ENCODE results near the gene FITM1.
A peak's percentile ranks its signal among the peaks of the same experiment; 100 is the strongest.

The FITM1 gene, protein sequence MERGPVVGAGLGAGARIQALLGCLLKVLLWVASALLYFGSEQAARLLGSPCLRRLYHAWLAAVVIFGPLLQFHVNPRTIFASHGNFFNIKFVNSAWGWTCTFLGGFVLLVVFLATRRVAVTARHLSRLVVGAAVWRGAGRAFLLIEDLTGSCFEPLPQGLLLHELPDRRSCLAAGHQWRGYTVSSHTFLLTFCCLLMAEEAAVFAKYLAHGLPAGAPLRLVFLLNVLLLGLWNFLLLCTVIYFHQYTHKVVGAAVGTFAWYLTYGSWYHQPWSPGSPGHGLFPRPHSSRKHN

DNA sequence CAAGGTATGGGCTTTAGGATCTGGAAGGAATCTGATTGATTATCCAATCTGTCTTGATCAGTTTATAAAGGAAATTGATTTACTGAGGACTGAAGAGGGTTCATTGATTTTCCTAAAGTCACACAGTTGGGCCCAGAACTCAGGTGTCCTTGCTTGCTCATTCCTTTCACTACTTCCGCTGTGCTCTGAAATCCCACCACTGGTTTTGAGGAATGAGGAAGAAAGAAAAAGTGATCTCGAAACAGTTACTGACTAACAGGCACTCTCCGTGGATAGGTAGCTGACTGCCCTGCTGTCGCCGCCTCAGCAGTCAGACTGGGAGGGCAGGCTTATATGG is at the start of gene FITM1:
Gene FITM1 (plus strand): TSS at position 280 of the 337 bp plus-strand sequence. CDS start 905 bp downstream, outside the sequence.
- TF ChIP-seq, protein P1, sequence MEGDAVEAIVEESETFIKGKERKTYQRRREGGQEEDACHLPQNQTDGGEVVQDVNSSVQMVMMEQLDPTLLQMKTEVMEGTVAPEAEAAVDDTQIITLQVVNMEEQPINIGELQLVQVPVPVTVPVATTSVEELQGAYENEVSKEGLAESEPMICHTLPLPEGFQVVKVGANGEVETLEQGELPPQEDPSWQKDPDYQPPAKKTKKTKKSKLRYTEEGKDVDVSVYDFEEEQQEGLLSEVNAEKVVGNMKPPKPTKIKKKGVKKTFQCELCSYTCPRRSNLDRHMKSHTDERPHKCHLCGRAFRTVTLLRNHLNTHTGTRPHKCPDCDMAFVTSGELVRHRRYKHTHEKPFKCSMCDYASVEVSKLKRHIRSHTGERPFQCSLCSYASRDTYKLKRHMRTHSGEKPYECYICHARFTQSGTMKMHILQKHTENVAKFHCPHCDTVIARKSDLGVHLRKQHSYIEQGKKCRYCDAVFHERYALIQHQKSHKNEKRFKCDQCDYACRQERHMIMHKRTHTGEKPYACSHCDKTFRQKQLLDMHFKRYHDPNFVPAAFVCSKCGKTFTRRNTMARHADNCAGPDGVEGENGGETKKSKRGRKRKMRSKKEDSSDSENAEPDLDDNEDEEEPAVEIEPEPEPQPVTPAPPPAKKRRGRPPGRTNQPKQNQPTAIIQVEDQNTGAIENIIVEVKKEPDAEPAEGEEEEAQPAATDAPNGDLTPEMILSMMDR (IDR thresholded peaks at IDR 0.05; ENCODE audit: borderline replicate concordance, control extremely low read depth, extremely low read depth, insufficient read depth, missing control alignments): no peak
- no peak for DNase-seq (ENCODE audit: low spot score)
- in situ Hi-C loops (cut with MboI; ENCODE audit: low sequenced_read_pairs, unreplicated experiment): no loop called here

DNA sequence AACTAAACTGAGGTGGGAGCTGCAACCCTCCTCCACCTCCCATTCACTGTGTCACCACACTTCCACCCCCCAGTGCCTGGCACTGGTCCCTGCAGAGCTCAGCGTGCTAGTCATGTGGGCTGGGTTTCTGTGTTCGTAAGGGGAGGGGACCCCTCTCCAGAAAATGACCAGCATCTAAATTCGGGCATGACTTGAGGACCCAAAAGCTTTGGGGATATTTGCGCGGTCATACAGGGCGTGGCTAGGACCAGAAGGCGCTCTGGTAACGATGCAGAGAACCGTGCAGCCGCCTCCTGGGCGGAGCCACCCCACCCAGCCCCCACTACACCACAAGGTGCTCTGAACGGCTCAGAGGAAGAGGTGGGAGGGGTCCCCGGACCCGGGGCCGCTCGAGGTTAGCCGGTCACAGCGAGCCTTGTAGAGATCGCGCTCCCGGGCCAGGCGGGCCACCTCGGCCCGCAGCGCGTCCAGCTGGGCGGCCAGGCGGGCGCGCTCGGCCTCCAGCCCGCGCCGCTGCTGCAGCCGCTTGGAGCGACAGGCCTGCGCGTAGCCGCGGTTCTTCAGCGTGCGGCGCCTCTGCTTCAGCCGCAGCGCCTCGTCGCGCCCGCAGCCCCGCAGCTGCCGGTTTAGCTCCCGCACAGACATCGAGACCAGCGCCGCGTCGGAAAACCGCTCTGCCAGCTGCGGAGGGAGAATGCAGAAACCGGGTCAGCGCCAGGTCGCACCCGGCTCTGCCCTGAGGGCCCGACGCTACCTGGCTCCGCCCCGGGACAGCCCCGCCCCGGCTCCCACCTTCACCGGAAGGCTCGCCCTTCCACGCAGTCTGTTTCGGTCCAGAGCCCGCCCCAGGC is 49.3 kb upstream of the FITM1 start:
- TF ChIP-seq, protein P1 (IDR thresholded peaks at IDR 0.05; ENCODE audit: borderline replicate concordance, control extremely low read depth, extremely low read depth, insufficient read depth, missing control alignments): no peak
- in situ Hi-C loops (cut with MboI; ENCODE audit: low sequenced_read_pairs, unreplicated experiment): no loop called here
- DNase-seq (ENCODE audit: low spot score): peak; percentile 89

DNA sequence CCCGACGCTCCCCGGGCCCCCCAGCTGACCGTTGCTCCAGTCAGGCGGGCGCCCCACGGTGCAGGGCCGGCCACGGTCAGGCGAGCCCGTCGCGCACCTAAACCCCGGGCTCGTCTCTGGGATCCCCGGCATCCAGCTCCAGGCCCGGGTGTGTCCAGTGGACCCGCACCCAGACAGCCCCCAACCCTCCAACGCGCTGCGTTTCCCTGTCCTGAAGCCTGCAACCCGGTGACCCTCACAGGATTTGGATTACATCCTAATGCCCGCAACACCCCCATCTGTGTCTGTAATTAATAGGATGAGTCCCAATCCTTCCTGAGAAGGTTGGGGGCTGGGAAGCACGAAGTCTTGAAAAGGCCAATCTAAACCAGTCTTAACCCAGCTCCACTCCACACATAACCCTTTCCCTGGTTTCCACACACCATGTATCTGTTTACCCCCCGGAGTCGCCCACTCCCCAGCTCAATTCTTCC is 48.7 kb upstream of the FITM1 start:
- TF ChIP-seq, protein P1 (IDR thresholded peaks at IDR 0.05; ENCODE audit: borderline replicate concordance, control extremely low read depth, extremely low read depth, insufficient read depth, missing control alignments): no peak
- no peak for DNase-seq (ENCODE audit: low spot score)
- in situ Hi-C loops (cut with MboI; ENCODE audit: low sequenced_read_pairs, unreplicated experiment): no loop called here

DNA sequence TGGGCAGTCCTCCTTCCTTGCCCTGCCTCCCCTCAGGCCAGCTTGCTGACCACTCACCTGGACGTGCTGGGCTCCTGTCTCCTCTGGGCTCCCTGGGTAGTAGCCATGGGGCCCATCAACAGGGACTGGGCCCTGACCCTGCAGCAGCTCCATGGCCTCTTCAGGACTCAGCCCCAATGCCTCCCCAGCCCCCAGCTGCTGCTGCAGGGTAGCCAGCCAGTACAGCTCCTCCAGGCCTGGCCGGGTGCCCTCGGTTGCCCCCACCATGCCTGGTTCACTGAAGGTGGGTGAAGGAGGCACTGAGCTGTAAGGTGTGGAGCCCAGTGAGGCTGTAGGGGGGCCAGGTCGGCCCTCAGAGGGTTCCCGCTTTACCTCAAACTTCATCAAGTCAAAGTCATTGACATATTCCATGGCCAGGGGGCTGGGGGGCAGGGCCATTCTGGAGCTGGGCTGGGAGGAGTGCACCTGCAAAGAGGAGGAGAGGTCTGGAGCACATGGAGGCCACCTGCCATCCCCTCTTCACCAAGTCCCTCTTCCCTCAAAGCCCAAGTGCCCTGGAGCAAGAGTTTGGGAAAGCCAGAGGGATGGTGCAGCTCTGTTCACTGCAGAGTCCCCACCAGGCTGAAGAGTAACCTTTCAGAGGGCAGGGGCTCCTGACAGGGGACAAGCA is 47.9 kb upstream of the FITM1 start:
- in situ Hi-C loops (cut with MboI; ENCODE audit: low sequenced_read_pairs, unreplicated experiment): no loop called here
- no peak for DNase-seq (ENCODE audit: low spot score)
- TF ChIP-seq, protein P1 (IDR thresholded peaks at IDR 0.05; ENCODE audit: borderline replicate concordance, control extremely low read depth, extremely low read depth, insufficient read depth, missing control alignments): no peak

DNA sequence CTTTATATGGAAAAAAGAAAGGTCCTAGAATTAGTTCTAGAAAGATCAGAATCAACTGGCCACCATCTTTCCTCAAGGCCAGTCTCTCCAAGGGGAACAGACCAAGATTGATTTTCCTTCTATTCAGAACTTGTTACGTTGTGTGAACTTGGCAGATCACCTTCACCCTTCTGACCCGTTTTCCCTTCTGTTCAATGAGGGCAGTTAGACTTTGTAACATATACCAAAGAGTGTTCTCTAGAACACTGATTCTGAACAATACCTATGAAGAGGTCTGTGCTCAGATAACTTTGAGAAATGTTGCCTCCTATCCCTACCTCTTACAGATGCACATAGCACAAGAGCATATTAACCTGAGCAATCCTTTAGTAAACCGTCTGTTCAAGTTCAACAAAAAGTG is 47.0 kb upstream of the FITM1 start:
- TF ChIP-seq, protein P1 (IDR thresholded peaks at IDR 0.05; ENCODE audit: borderline replicate concordance, control extremely low read depth, extremely low read depth, insufficient read depth, missing control alignments): no peak
- no peak for DNase-seq (ENCODE audit: low spot score)
- in situ Hi-C loops (cut with MboI; ENCODE audit: low sequenced_read_pairs, unreplicated experiment): no loop called here

DNA sequence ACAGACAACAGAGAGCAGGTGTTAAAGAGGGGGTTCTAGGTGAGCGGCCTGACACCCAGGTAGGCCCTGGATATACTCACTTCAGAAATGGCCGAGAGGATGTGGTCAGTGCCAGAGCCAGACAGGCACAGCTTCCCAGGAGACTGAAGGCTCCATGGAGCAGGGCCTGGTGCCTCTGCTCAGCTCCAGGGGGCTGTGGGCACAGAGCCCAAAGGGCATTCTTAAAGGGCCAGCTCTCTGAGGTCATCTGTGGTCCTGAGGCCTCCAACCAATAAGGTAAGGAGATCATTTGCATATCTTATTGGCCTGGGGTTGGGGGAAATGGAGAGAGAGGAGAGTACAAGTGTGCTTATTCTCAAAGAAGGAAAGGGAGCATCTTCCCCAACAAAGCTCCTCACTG is 46.0 kb upstream of the FITM1 start:
- in situ Hi-C loops (cut with MboI; ENCODE audit: low sequenced_read_pairs, unreplicated experiment): no loop called here
- DNase-seq (ENCODE audit: low spot score): no peak
- TF ChIP-seq, protein P1 (IDR thresholded peaks at IDR 0.05; ENCODE audit: borderline replicate concordance, control extremely low read depth, extremely low read depth, insufficient read depth, missing control alignments): no peak
